ENCODE results near the gene TAS2R41.
"Not testable (repeated sequence)": the region's sequence is repeated elsewhere in the genome, so short reads cannot be mapped to it uniquely, and the experiment has no call there.

The TAS2R41 gene

DNA sequence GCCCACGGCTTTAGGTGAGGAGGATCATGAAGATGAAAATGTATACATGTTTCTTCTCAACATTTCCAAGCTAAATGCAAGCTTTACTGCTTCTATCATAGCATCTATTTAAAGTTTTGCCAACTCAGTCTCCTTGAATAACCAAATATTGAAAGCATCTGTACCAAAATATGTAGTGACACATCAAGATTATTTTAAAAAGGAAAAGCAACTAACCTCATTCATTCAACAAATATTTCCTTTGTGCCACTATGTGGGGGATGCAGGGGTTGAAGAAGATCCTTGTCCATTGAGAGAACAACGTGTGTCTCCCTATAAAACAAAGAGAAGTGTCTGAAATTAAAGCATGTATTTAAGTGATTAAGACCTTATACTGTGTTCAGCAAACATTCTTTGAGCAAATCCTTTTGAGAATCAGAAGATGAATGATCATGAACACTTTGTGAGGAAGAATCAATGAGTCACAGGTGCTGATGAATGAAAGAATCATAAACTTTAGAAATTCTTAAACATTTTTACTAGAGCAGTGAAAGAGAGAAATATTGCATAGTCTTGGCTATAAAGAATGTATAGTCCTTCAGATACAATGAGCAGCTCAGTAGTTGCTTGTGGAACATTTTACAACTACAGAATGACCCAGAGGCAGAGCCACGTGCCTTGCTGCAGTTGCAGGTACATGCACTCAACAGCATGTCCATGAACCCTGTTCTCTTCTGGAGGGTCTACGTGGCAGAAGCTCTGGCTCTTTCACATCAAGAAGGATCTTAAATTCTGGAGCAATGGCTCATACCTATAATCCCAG, 20.5 kb upstream of the TAS2R41 start:
- DNase-seq (ENCODE audit: low read depth) = no peak

- DNase-seq (ENCODE audit: low read depth) = peak; percentile 70
Measured at GRCh38 chr7:143458263-143458662, 19.4 kb upstream of the TAS2R41 start.

GRCh38 chr7:143458681-143459080, 19.0 kb upstream of the TAS2R41 start:
- no peak for DNase-seq (ENCODE audit: low read depth)

DNA sequence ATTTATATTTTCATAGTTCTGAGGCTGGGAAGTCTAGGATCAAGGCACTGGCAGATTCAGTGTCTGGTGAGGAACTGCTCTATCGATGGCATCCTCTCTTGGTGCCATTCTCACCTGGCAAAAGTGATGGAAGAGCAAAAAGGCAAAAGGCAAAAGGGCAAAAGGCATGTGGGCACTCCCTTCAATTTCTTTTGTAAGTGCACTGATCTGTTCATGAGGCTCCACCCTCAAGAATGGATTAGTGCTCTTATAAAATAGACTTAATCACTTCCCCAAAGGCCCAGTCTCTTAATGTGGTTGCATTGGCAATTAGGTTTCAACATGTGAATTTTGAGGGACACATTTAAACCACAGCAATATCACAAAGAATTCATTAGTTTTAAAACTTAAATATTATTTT, 18.3 kb upstream of the TAS2R41 start:
- DNase-seq (ENCODE audit: low read depth) = no peak

DNA sequence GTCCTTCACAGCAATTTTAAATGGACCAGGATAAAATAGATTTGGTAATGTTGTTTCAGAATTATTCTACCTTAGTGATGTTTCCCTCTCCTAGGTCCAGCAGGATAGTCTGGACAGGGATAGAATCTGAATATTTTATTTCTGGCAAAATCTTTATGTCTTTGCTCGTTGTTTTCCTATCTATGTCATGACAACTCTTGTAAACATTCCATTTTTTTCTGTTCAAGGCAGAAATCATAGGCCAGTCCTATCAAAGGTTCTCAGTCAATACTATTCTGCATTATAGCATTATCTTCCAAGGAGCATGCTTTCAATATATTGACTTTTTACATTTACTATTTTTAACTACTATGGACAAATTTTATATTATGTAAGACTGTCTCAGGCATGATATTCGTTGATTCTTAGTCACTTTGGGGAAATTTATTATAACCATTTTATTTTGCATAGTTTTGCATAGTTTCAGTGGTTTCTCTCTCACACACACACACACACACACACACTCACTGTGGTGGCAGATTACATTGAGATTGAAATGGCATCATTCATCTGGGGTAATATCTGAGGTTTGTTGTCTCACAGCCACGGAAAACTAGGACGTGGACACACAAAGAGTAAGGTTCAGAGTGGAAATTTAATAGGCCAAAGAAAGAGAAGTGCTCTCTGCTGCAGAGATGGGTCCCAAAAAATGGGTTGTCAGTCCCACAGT, 17.2 kb upstream of the TAS2R41 start:
- DNase-seq (ENCODE audit: low read depth) = no peak

DNA sequence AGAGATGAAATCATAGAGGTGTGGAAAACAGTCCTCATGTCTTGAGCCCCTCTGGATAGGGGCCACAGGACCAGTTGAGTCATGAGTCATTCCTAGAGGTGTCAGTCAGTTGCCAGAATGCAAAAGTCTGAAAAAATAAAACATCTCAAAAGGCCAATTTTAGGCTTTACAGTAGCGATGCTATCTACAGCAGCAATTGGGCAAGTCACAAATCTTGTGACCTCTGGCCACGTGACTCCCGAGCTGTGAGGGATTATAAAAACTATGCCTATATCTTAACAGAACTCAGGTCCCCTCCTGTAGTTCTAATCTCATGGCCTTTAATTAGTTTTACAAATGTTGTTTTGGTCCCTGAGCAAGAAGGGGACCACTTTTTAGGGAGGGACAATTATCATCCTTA, 15.6 kb upstream of the TAS2R41 start:
- no peak for DNase-seq (ENCODE audit: low read depth)

DNA sequence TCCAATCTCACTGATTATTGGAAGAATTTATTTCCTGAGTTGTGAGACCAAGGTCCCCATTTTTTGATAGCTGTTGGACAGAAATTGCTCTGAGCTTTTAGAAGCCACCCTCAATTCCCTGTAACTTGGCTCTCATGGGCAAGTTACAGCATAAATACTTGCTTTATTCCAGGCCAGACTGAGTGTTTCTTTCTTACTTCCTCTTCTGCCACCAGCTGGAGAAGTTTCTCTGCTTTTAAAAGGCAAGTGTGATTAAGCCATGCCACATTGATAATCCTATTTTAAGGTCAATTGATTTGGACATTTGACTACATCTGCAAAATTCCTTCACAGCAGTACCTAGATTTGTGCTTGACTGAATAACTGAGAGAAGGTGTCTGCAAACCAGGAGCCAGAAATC, 14.1 kb upstream of the TAS2R41 start:
- no peak for DNase-seq (ENCODE audit: low read depth)

DNA sequence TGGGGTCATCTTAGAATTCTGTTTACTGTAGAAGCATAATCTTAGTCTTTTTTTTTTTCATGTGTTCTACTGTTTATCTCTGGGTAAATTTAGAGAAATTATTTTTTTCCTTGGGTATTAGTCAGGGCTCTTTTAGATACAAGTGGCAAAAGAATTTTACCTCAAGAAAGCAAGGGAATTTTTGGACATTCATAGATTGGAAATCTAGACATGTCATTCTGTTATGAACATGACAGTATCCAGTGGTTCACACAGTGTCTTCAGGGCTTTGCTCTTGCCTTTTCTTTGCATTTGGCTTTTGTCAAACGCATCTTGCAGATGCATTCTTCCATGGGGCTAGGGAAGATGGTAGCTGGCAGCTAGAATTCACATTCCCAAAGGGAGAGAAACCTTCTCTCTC, 13.7 kb upstream of the TAS2R41 start:
- no peak for DNase-seq (ENCODE audit: low read depth)

GRCh38 chr7:143467724-143468123, 9.9 kb upstream of the TAS2R41 start:
- no peak for DNase-seq (ENCODE audit: low read depth)

DNA sequence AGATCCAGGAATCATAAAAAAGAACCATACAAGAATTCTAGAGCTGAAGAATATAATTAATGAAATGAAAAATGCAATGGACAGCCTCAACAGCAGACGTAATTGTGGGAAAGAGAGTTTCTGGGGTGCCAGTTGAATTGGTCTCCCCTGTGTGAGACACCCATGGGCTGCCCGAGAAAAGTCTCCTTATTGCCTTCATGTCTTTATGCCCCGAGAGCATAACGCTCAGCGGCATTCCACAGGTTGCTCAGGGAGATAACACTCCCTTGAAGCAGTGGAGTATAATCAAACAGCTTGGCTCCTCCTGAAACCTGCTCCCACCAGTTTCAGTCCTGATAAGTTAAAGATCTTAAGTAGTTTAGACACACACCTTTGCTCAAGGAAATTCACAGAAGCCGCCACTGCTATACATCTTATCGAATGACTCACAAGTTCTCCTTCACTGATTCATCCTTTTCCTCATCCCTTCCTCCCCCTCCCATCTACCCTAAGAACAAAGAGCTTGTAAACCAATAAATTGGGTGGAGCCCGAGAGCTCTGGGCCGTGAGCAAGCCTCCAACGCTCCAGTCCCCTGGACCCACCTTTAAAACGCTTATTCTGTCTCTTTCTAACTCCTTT, 5.5 kb upstream of the TAS2R41 start:
- not testable (repeated sequence) for DNase-seq (ENCODE audit: low read depth)

DNA sequence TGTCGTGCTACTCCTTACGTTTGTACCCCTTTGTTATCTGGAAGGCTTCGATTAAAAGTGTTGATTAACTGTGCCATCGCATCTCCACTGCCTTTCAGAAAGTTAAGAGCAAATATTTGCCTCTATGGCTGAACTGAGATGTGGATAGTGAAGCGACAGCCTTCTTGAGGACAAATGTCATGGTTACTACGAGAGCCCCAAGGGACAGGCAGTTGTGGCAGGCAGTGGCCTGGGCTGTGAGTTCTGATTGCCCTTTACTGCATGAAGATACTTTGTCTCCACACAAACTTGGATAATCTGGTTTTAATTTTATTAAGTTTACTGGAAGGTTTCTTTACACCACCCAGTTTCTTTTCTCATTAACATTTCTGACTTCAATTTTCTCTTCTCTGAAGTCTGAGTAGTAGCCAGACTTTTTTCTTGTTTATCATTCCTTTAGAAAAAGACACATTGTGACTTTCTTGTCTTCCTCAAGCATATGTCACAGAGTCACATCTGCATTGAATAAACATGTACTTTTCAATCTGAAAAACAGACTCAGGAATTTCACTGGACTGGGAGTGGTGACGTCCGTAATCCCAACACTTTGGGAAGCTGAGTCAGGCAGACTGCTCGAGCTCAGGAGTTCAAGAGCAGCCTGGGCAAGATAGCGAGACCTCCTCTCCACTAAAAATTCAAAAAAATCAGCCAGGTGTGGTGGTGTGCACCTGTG, 1.5 kb downstream of the TAS2R41 start:
- no peak for DNase-seq (ENCODE audit: low read depth)

DNA sequence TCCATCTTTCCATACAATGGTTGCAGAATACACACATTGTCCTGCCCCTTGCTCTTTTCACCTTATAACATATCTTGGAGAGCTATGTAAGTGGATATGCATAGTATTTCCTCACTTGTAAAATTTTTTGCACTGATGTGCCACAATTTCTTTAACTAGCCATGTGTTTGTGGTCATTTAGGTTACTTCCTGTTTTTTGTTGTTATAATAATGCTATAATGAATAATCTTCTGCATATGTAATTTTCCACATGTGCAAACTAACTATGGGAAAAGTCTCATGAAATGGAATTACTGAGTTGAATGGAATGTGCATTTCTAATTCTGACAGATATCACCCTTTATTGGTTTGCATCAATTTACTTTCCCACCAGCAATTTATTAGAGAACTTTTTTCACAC, 2.8 kb downstream of the TAS2R41 start:
- DNase-seq (ENCODE audit: low read depth) = no peak

GRCh38 chr7:143484119-143484518, 6.4 kb downstream of the TAS2R41 start:
- peak; percentile 22 for DNase-seq (ENCODE audit: low read depth)

DNA sequence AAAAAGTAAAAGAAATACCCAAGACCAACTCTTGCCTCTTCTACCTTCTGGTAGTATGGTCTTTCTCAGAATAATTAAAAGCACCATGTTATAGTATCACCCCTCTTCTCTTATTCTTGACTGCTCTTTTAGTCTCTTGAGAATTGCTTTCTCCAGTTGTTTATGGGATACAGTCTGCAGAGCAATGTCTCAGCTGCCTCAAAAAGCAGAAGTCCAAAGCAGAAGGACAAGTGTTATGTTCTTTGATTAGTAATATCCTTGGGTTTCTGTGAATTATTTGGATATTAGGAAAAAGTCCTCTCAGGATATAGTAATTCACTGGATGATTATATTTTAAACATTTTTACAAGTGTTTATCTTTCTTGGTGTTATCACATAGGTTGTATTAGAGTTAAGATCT, 7.4 kb downstream of the TAS2R41 start:
- DNase-seq (ENCODE audit: low read depth) = no peak

DNA sequence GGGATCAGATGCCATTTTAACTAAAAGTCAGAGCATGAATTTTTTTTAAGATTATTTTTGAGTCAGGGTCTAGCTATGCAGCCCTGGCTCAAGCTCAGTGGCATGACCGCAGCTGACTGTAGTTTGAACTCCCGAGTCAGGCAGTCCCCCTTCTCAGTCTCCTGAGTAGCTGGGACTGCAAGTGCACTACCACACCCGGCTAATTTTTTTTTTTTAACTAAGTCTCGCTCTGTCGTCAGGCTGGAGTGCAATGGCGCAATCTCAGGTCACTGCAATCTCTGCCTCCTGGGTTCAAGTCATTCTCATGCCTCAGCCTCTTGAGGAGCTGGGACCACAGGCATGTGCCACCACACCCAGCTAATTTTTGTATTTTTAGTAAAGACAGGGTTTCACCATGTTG, 7.8 kb downstream of the TAS2R41 start:
- DNase-seq (ENCODE audit: low read depth) = no peak

- not testable (repeated sequence) for DNase-seq (ENCODE audit: low read depth)
Measured at GRCh38 chr7:143486266-143486665, 8.6 kb downstream of the TAS2R41 start.

GRCh38 chr7:143487061-143487460, 9.4 kb downstream of the TAS2R41 start:
- DNase-seq (ENCODE audit: low read depth) = no peak

- peak; percentile 59 for DNase-seq (ENCODE audit: low read depth)
Measured at GRCh38 chr7:143487566-143487965, 9.9 kb downstream of the TAS2R41 start.

DNA sequence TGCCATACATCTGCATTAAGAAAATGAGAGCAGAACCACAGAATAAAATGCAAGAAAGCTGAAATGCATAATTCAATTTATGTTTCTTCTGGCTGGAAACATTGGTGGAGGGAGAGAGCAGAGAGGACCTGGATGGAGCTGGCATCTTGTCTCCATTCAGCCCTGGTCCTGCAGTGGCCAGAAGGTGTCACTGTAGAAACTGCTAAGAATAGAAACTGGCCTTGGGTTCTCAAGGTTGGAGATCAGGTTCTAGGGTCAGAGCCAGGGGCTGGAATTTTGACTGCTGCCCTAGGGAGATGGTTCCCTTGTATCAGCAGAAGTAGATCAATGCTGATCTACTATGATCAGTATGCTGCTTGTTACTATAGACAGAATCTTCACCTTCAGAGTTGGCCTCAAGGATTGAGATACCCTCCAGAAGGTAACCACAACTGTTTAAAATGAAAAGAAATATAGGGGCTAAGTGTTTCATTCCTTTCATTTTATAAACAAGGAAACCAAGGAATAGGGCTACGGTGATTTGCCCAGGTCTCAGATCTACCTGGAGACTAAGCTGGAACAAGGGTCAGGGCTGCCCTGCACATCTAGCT, 13.1 kb downstream of the TAS2R41 start:
- DNase-seq (ENCODE audit: low read depth) = no peak

DNA sequence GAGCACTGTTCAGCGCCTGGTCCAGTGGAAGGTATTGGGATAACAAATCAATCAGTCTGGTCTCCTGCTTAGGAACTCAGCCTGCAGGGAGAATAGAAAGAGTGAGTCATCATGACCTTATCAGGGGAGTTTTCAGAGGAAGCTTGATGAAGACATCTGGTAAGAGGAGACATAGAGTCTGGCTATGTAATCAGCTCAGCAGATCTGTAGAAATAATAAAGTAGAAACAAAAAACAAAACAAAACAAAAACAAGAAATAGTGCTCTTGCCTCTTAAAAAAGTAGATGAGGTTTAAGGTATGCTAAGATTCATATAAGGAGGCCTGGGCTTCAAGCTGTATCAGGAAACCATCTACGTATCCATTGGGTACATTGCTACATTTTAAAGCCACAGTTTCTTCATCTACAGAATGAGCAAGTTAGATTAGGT, 14.4 kb downstream of the TAS2R41 start:
- DNase-seq (ENCODE audit: low read depth) = peak; percentile 52

DNA sequence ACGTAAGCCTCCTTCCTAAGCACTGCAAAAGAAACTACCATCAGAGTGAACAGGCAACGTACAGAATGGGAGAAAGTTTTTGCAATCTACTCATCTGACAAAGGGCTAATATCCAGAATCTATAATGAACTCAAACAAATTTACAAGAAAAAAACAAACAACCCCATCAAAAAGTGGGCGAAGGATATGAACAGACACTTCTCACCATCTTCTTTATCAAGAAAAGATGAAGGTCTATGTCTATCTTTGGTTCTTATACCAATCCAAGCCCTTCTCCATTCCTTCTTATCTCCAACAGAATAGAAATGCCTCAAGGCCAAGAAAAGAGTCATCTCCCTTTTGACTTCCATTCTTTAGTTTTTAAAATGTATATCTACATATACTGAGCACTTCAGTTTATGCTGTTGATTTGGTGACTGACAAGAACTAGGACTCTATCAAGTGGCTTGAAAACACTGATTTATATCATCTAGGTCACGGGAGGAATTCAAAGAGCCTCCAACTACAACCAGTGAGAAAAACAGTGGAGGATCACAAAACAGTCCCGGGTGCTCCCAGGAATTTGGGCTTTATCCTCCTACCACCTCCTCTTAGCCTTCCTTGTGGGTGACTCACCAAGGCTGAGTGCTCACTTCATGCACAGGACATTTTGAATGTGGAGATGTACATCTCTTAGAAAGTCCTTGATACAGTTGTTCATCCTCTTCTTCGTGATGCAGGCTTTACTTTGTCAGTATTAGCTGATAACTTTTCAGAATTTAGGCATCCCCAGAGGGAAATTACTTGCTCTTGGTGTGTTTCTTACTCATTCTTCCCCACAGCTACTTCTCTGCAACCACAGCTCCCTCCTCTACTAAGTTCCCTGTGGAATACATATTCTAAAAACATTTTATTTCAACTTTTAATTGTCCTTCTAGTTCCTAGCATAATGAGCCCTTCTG, 15.4 kb downstream of the TAS2R41 start:
- DNase-seq (ENCODE audit: low read depth) = peak; percentile 30
